ENCODE results near the gene TIAM2.

- TF ChIP-seq, protein P1, sequence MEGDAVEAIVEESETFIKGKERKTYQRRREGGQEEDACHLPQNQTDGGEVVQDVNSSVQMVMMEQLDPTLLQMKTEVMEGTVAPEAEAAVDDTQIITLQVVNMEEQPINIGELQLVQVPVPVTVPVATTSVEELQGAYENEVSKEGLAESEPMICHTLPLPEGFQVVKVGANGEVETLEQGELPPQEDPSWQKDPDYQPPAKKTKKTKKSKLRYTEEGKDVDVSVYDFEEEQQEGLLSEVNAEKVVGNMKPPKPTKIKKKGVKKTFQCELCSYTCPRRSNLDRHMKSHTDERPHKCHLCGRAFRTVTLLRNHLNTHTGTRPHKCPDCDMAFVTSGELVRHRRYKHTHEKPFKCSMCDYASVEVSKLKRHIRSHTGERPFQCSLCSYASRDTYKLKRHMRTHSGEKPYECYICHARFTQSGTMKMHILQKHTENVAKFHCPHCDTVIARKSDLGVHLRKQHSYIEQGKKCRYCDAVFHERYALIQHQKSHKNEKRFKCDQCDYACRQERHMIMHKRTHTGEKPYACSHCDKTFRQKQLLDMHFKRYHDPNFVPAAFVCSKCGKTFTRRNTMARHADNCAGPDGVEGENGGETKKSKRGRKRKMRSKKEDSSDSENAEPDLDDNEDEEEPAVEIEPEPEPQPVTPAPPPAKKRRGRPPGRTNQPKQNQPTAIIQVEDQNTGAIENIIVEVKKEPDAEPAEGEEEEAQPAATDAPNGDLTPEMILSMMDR (IDR thresholded peaks at IDR 0.05; ENCODE audit: low read length): no peak
- no peak for TF ChIP-seq EZH2 (IDR thresholded peaks at IDR 0.05; ENCODE audit: borderline replicate concordance, low read length)
Measured at GRCh38 chr6:155036907-155037306, 41.8 kb downstream of the TIAM2 start.

Measured in OCI-LY1 (cell line).